HepG2 (cell line): ENCODE measurements around the gene ABI3. TPM values are rescaled to one million over a fixed set of nuclear protein-coding genes. Genes with fewer than 3 reads are reported as not detected.

Experiments
- ATF5 ChIP-seq: sonication (generic); formaldehyde crosslinking; IDR thresholded peaks from 2 replicates; pipeline ENCODE4 v1.4.0; 2020; ENCODE audit warnings: mild to moderate bottlenecking, low read depth, missing genetic modification reagents
- BATF2 ChIP-seq: sonication (generic); formaldehyde crosslinking; IDR thresholded peaks from 2 replicates; pipeline ENCODE4 v1.8.0; 2022; ENCODE audit warnings: mild to moderate bottlenecking, missing genetic modification reagents, moderate library complexity
- CHCHD3 ChIP-seq: sonication (generic); formaldehyde crosslinking; IDR thresholded peaks from 2 replicates; pipeline ENCODE4 v1.8.0; 2022; ENCODE audit warnings: mild to moderate bottlenecking, missing genetic modification reagents, moderate library complexity
- FOXM1 ChIP-seq: sonication (generic); formaldehyde crosslinking; IDR thresholded peaks from 2 replicates; pipeline ENCODE4 v1.5.0; 2020; ENCODE audit warnings: missing genetic modification reagents
- HES4 ChIP-seq: sonication (generic); formaldehyde crosslinking; IDR thresholded peaks from 2 replicates; pipeline ENCODE4 v1.9.0; 2021; ENCODE audit warnings: mild to moderate bottlenecking, missing genetic modification reagents, borderline replicate concordance
- HMGXB4 ChIP-seq, 2 experiments: sonication (generic) in 1 of 2; formaldehyde crosslinking in 1 of 2; IDR thresholded peaks; 2 replicates each; pipeline versions ENCODE4 v1.4.0 to v1.6.1; 2018 to 2020; ENCODE audit warnings: missing genetic modification reagents in 2 of 2, borderline replicate concordance in 1 of 2, low read depth in 1 of 2, mild to moderate bottlenecking in 1 of 2, missing biosample characterization in 1 of 2
- IRF9 ChIP-seq: sonication (generic); formaldehyde crosslinking; IDR thresholded peaks from 2 replicates; pipeline ENCODE4 v1.8.0; 2022; ENCODE audit warnings: missing genetic modification reagents, mild to moderate bottlenecking, borderline replicate concordance
- MTERF4 ChIP-seq: sonication (generic); formaldehyde crosslinking; IDR thresholded peaks from 2 replicates; pipeline ENCODE4 v1.8.0; 2023; ENCODE audit warnings: mild to moderate bottlenecking, missing genetic modification reagents
- NFE2 ChIP-seq: sonication (generic); formaldehyde crosslinking; IDR thresholded peaks from 2 replicates; pipeline ENCODE4 v1.4.0; 2020; ENCODE audit warnings: missing genetic modification reagents
- NFKBIZ ChIP-seq: IDR thresholded peaks from 2 replicates; pipeline ENCODE4 v1.6.1; 2018; ENCODE audit warnings: missing genetic modification reagents, missing compliant biosample characterization
- SMC3 ChIP-seq: IDR thresholded peaks from 2 replicates; pipeline ENCODE4 v1.6.1; 2011; ENCODE audit warnings: low read length, improper control_type of control experiment
- SRSF9 ChIP-seq: fragments of 200-400 bp; formaldehyde crosslinking; IDR thresholded peaks from 2 replicates; pipeline ENCODE4 v1.6.1; 2018; ENCODE audit warnings: borderline replicate concordance, mild to moderate bottlenecking, low read depth, low read length; ENCODE audit not compliant: insufficient read depth, poor library complexity, severe bottlenecking
- SRY ChIP-seq: sonication (generic); formaldehyde crosslinking; IDR thresholded peaks from 2 replicates; pipeline ENCODE4 v1.8.0; 2022; ENCODE audit warnings: mild to moderate bottlenecking, missing genetic modification reagents
- ZBTB14 ChIP-seq: sonication (generic); formaldehyde crosslinking; IDR thresholded peaks from 2 replicates; pipeline ENCODE4 v1.4.0; 2020; ENCODE audit warnings: missing genetic modification reagents
- ZIK1 ChIP-seq: sonication (generic); formaldehyde crosslinking; IDR thresholded peaks from 2 replicates; pipeline ENCODE4 v1.5.0; 2020; ENCODE audit warnings: mild to moderate bottlenecking, low read depth, missing genetic modification reagents, borderline replicate concordance
- ZKSCAN5 ChIP-seq: sonication (generic); formaldehyde crosslinking; IDR thresholded peaks from 2 replicates; pipeline ENCODE4 v1.5.1; 2020; ENCODE audit warnings: mild to moderate bottlenecking, missing genetic modification reagents
- ZKSCAN8 ChIP-seq: IDR thresholded peaks from 2 replicates; pipeline ENCODE4 v1.6.1; 2016; ENCODE audit warnings: borderline replicate concordance, missing genetic modification reagents, missing compliant biosample characterization
- ZNF124 ChIP-seq: sonication (generic); formaldehyde crosslinking; IDR thresholded peaks from 2 replicates; pipeline ENCODE4 v1.4.0; 2020; ENCODE audit warnings: missing genetic modification reagents
- ZNF775 ChIP-seq: sonication (generic); formaldehyde crosslinking; IDR thresholded peaks from 2 replicates; pipeline ENCODE4 v1.4.0; 2020; ENCODE audit warnings: missing genetic modification reagents, mild to moderate bottlenecking, moderate library complexity, borderline replicate concordance
- ZNF784 ChIP-seq: sonication (generic); formaldehyde crosslinking; IDR thresholded peaks from 2 replicates; pipeline ENCODE4 v1.5.1; 2020; ENCODE audit warnings: missing genetic modification reagents, mild to moderate bottlenecking, borderline replicate concordance
- polyA plus RNA-seq, 8 experiments: library from polyadenylated mRNA; depleted of rRNA in 3 of 8; stranded (reverse) in 7 of 8; unstranded in 1 of 8; fragments of >200 nt; fragmentation: Illumina TruSeq in 4 of 8; extraction: Trizol in 4 of 8; gene quantifications; 2 replicates each; pipeline versions ENCODE4 v1.2.1 to v1.2.3, GENCODE V29; 2011 to 2016; ENCODE audit warnings: low read depth in 4 of 8, missing spikeins in 1 of 8, mixed read lengths in 1 of 8; ENCODE audit not compliant: insufficient read depth in 1 of 8
- total RNA-seq, 5 experiments: library from RNA; depleted of rRNA; stranded (reverse); fragments of >200 nt; fragmentation: Illumina TruSeq; extraction: Trizol; gene quantifications; 2 replicates each; pipeline ENCODE4 v1.2.3, GENCODE V29; 2016; ENCODE audit warnings: low read depth in 1 of 5

The ABI3 gene
- total and polyA plus RNA-seq, 2 of the 13 experiments (the other 11 are each of a cell fraction or from before 2014, with no cell fraction given), result not detected

- TF ChIP-seq MTERF4 (CRISPR knock-in tag) (no peak), ATF5 (CRISPR knock-in tag) (no peak), SRY (no peak), ZKSCAN8 (CRISPR knock-in tag) (no peak), NFE2 (CRISPR knock-in tag) (no peak), ZNF784 (CRISPR knock-in tag) (no peak), ZNF124 (CRISPR knock-in tag) (no peak), NFKBIZ (no peak), HES4 (0 out of 2 replicates have a peak, but pooled peaks have one; percentile 32), ZBTB14 (CRISPR knock-in tag) (no peak), HMGXB4 (CRISPR knock-in tag; IDR thresholded peaks at IDR 0.05; ENCODE audit: borderline replicate concordance in 1 of 2, low read depth in 1 of 2) (0 out of 4 replicates have a peak, but pooled peaks of 1 of the 2 experiments have one; percentile 5), SRSF9 (no peak), ZIK1 (CRISPR knock-in tag) (no peak), SMC3 (no peak), BATF2 (CRISPR knock-in tag) (no peak), CHCHD3 (CRISPR knock-in tag) (0 out of 2 replicates have a peak, but pooled peaks have one; percentile 78), IRF9 (no peak), ZNF775 (CRISPR knock-in tag) (no peak), ZKSCAN5 (CRISPR knock-in tag) (no peak), FOXM1 (CRISPR knock-in tag) (0 out of 2 replicates have a peak, but pooled peaks have one; percentile 30)
Observed at GRCh38 chr17:49224198-49224996, 13.9 kb downstream of the ABI3 start (continued).
